ENCODE results near the gene RBMS3.

DNA sequence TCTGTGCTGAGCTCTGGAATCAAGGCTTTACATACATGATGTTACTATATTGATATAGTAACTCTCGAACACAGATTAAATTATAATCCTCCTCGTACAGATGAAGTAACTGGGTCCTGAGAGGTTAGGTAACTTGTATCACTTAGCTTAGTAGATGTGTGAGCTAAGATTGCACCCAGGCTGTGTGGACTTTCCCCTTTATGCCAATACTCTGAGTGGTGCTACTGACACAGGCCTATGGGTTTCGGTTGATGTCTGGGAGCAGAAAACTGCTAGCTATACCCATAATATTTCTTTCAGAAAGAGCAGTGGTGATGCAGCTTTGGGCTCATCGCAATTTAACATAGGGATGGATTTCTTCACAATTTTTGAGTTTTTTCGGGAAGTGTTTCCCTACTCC lies 259.7 kb downstream of the RBMS3 start:
- TF ChIP-seq, protein P1, sequence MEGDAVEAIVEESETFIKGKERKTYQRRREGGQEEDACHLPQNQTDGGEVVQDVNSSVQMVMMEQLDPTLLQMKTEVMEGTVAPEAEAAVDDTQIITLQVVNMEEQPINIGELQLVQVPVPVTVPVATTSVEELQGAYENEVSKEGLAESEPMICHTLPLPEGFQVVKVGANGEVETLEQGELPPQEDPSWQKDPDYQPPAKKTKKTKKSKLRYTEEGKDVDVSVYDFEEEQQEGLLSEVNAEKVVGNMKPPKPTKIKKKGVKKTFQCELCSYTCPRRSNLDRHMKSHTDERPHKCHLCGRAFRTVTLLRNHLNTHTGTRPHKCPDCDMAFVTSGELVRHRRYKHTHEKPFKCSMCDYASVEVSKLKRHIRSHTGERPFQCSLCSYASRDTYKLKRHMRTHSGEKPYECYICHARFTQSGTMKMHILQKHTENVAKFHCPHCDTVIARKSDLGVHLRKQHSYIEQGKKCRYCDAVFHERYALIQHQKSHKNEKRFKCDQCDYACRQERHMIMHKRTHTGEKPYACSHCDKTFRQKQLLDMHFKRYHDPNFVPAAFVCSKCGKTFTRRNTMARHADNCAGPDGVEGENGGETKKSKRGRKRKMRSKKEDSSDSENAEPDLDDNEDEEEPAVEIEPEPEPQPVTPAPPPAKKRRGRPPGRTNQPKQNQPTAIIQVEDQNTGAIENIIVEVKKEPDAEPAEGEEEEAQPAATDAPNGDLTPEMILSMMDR (IDR thresholded peaks at IDR 0.05; ENCODE audit: insufficient read depth, low read depth, low read length) = no peak
- no peak for TF ChIP-seq EZH2 (IDR thresholded peaks at IDR 0.05; ENCODE audit: insufficient read depth, low read length)
